Measurements from ENCODE around the gene AUTS2.

DNA sequence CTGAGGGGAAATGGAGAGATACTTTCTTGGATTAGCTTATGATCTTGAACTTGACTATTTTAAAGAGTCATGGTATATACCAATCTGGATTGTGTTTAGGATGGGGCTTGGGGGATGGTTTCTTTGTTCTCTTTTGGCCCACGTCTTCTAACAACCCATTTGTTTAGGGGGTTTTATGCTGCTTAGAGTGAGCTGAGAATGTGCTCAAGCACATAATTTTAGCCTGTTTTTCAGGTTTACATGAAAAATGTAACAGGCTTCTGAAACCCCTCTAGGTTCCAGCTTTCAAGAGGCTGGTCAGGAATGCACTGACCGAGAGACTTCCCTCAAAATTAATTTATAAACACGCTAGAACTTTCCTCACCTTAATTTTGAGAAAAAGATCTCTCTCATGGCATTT lies 94.3 kb downstream of the AUTS2 start:
- no peak for TF ChIP-seq POLR2AphosphoS5 (IDR thresholded peaks at IDR 0.05; ENCODE audit: low read depth, low read length)
- TF ChIP-seq POLR2A (IDR thresholded peaks at IDR 0.05; ENCODE audit: low read depth, low read length) = no peak
- TF ChIP-seq TAF1 (IDR thresholded peaks at IDR 0.05; ENCODE audit: low read depth, low read length) = no peak
- no peak for TF ChIP-seq PAX5 (IDR thresholded peaks at IDR 0.05; ENCODE audit: insufficient read depth, low read length, severe bottlenecking)
- TF ChIP-seq POU2F2 (IDR thresholded peaks at IDR 0.05; ENCODE audit: low read depth, low read length) = no peak

Measured in GM12891 (cell line).